DND-41 (cell line): ENCODE measurements around the gene CALML3.
"Not testable (repeated sequence)": the region's sequence is repeated elsewhere in the genome, so short reads cannot be mapped to it uniquely, and the experiment has no call there.

Experiments
- ATAC-seq: fragments of 200-7000 bp; cut with Tn5 transposase; 3 replicates; pipeline ENCODE4 v1.9.1; 2021; ENCODE audit warnings: low read depth; ENCODE audit not compliant: insufficient read depth
- DNase-seq: peaks from one replicate; pipeline ENCODE4 v3.0.0-alpha.2; 2020
- H2AFZ ChIP-seq: 2 replicates; pipeline ENCODE4 v1.6.0; 2012; ENCODE audit warnings: low read depth, low read length
- H3K27ac ChIP-seq: 2 replicates; pipeline ENCODE4 v1.5.1; 2012; ENCODE audit warnings: low read length, inconsistent platforms
- H3K27me3 ChIP-seq: fragments of 200-600 bp; sonication (generic); 2 replicates; pipeline ENCODE4 v1.6.0; 2012; ENCODE audit warnings: low read length, mild to moderate bottlenecking, inconsistent platforms; ENCODE audit not compliant: insufficient read depth, poor library complexity
- H3K36me3 ChIP-seq: 2 replicates; pipeline ENCODE4 v1.5.1; 2012; ENCODE audit warnings: low read length, inconsistent platforms; ENCODE audit not compliant: insufficient read depth
- H3K4me1 ChIP-seq: 2 replicates; pipeline ENCODE4 v1.5.1; 2012; ENCODE audit warnings: mild to moderate bottlenecking, low read length; ENCODE audit not compliant: insufficient read depth
- H3K4me2 ChIP-seq: 2 replicates; pipeline ENCODE4 v1.6.0; 2012; ENCODE audit warnings: mild to moderate bottlenecking, moderate library complexity, low read length, inconsistent platforms; ENCODE audit not compliant: insufficient read depth
- H3K4me3 ChIP-seq, 2 experiments: fragments of 200-600 bp in 1 of 2; shearing (Covaris generic) in 1 of 2; 2 replicates each; pipeline ENCODE4 v1.5.1; 2012 to 2016; ENCODE audit warnings: inconsistent platforms in 2 of 2, low read length in 2 of 2, mild to moderate bottlenecking in 2 of 2, low read depth in 1 of 2, moderate library complexity in 1 of 2
- H3K79me2 ChIP-seq: 2 replicates; pipeline ENCODE4 v1.6.0; 2012; ENCODE audit warnings: low read length, inconsistent platforms; ENCODE audit not compliant: insufficient read depth
- H3K9ac ChIP-seq: 2 replicates; pipeline ENCODE4 v1.6.0; 2012; ENCODE audit warnings: low read depth, mild to moderate bottlenecking, inconsistent platforms, low read length, moderate library complexity
- H3K9me3 ChIP-seq: 2 replicates; pipeline ENCODE4 v1.5.1; 2012; ENCODE audit warnings: low read length, moderate library complexity, mild to moderate bottlenecking, inconsistent platforms; ENCODE audit not compliant: insufficient read depth, severe bottlenecking
- H4K20me1 ChIP-seq: 2 replicates; pipeline ENCODE4 v1.6.0; 2012; ENCODE audit warnings: low read length; ENCODE audit not compliant: insufficient read depth
- EZH2 ChIP-seq: IDR thresholded peaks from 3 replicates; pipeline ENCODE4 v1.6.1; 2012; ENCODE audit warnings: borderline replicate concordance, low read depth, mild to moderate bottlenecking, moderate library complexity, low read length, inconsistent platforms; ENCODE audit not compliant: severe bottlenecking
- TF ChIP-seq, protein P1 (sequence below): IDR thresholded peaks from 2 replicates; pipeline ENCODE4 v1.5.1; 2012; ENCODE audit warnings: borderline replicate concordance, low read length, moderate library complexity, mild to moderate bottlenecking; ENCODE audit not compliant: poor library complexity, severe bottlenecking; ENCODE audit errors: extremely low read depth

CALML3 gene

DNA sequence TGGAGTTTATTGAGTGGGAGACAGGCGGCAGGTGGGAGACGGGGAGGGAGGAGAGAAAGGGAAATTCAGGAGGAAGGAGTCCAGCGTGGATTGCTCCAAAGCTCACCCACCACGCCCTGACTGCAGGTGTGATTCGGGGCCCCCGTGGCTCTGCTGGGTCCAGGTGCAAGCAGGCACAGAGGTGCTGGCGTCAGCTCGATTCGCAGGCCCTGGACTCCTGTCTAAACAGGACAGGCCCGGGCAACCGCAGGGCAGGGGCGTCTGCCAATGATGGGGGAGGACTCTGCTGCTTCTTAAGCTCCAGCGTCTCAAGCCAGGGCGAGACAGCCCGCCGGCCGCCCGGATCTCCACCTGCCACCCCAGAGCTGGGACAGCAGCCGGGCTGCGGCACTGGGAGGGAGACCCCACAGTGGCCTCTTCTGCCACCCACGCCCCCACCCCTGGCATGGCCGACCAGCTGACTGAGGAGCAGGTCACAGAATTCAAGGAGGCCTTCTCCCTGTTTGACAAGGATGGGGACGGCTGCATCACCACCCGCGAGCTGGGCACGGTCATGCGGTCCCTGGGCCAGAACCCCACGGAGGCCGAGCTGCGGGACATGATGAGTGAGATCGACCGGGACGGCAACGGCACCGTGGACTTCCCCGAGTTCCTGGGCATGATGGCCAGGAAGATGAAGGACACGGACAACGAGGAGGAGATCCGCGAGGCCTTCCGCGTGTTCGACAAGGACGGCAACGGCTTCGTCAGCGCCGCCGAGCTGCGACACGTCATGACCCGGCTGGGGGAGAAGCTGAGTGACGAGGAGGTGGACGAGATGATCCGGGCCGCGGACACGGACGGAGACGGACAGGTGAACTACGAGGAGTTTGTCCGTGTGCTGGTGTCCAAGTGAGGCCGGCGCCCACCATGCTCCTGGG is at the start of gene CALML3:
TSS of gene CALML3 (plus strand) at position 321 of the 920 bp plus-strand sequence. CDS start at position 446, 125 bp downstream.
- Histone ChIP-seq H3K9ac (no peak within 1 kb of the TSS), H2AFZ (no peak within 1 kb of the TSS)
- no peak for DNase-seq

DNA sequence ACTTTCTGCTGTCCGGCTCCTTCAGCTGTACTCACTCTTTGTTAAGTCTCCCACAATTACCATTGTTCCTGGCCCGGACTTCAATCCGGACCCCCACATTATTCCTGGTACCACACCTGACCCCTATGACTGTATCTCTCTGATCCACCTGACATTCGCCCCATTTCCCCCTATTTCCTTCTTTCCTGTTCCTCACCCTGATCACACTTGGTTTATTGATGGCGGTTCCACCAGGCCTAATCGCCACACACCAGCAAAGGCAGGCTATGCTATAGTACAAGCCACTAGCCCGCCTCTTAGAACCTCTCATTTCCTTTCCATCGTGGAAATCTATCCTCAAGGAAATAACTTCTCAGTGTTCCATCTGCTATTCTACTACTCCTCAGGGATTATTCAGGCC is 49.7 kb upstream of the CALML3 start:
- not testable (repeated sequence) for H3K36me3 ChIP-seq, ATAC-seq, H3K4me2 ChIP-seq, H3K4me3 ChIP-seq, H3K4me1 ChIP-seq, DNase-seq, H2AFZ ChIP-seq, H4K20me1 ChIP-seq, H3K27ac ChIP-seq, H3K9ac ChIP-seq, H3K9me3 ChIP-seq, H3K79me2 ChIP-seq, H3K27me3 ChIP-seq

More for the DNA sequence above, at the start of gene CALML3:
- Histone ChIP-seq H3K4me2 (no peak within 1 kb of the TSS), H3K27me3 (peaks cover 5% of the 10 kb centered on the region), H3K27ac (no peak within 1 kb of the TSS), H3K4me3 (no peak within 1 kb of the TSS), H3K36me3 (no peaks in the 10 kb centered on the region), H3K9me3 (no peaks in the 10 kb centered on the region), H4K20me1 (no peaks in the 10 kb centered on the region), H3K79me2 (no peaks in the 10 kb centered on the region), H3K4me1 (no peaks in the 10 kb centered on the region)
- ATAC-seq: no peak
- TF ChIP-seq EZH2: no peak
- TF ChIP-seq, protein P1, sequence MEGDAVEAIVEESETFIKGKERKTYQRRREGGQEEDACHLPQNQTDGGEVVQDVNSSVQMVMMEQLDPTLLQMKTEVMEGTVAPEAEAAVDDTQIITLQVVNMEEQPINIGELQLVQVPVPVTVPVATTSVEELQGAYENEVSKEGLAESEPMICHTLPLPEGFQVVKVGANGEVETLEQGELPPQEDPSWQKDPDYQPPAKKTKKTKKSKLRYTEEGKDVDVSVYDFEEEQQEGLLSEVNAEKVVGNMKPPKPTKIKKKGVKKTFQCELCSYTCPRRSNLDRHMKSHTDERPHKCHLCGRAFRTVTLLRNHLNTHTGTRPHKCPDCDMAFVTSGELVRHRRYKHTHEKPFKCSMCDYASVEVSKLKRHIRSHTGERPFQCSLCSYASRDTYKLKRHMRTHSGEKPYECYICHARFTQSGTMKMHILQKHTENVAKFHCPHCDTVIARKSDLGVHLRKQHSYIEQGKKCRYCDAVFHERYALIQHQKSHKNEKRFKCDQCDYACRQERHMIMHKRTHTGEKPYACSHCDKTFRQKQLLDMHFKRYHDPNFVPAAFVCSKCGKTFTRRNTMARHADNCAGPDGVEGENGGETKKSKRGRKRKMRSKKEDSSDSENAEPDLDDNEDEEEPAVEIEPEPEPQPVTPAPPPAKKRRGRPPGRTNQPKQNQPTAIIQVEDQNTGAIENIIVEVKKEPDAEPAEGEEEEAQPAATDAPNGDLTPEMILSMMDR: no peak

DNA sequence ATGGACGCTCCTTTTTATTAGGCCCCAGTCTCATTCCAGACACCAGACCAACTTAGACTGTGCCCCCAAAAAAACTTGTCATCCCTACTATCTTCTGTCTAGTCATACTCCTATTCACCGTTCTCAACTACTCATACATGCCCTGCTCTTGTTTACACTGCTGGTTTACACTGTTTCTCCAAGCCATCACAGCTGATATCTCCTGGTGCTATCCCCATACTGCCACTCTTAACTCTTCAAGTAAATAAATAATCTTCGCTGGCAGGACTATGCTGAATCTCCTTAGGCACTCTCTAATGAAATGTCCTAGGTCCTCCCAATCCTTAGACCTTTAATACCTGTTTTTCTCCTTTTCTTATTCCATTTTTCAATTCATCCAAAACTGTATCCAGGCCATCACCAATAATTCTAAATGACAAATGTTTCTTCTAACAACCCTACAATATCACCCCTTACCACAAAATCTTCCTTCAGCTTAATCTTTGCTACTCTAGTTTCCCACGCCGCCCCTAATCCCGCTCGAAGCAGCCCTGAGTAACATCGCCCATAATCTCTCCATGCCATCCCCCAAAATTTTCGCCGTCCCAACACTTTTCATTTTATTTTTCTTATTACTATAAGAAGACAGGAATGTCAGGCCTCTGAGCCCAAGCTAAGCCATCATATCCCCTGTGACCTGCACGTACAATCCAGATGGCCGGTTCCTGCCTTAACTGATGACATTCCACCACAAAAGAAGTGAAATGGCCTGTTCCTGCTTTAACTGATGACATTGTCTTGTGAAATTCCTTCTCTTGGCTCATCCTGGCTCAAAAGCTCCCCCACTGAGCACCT is 48.6 kb upstream of the CALML3 start:
- H3K79me2 ChIP-seq, H3K27ac ChIP-seq, H3K9ac ChIP-seq, H3K9me3 ChIP-seq, H3K36me3 ChIP-seq, ATAC-seq, H3K4me3 ChIP-seq, H2AFZ ChIP-seq, H4K20me1 ChIP-seq, DNase-seq, H3K27me3 ChIP-seq, H3K4me2 ChIP-seq, H3K4me1 ChIP-seq: not testable (repeated sequence)

DNA sequence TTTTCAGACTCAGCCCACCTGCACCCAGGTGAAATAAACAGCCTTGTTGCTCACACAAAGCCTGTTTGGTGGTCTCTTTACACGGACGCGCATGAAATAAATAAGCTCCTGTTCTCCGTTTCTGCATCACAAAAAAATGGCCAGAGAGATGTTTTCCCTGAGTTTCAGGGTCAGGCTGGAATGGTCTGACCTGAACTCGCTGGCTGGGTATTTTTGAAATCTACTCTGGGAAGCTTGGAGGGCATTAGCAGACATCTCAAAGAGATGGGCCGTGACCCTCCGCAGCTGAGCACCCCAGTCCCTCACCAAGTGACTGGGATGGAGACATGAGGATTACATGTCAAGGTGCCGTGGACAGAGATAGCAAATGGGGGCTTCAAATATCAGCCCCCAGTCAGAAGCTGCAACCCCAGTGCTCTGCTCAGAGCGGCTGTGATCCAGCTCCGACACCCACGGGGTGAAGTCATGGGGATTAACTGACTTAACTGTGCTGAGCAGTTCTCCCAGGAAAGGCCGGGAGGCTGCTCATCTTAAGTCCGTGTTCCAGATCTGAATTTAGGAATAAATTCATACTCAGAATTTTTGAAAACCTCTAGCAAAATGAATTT is 47.7 kb upstream of the CALML3 start:
- Histone ChIP-seq H2AFZ (no peak overlapping the region), H3K9ac (no peak overlapping the region), H3K27me3 (no peaks in the 10 kb centered on the region), H3K36me3 (no peaks in the 10 kb centered on the region), H3K9me3 (no peaks in the 10 kb centered on the region), H3K27ac (no peak overlapping the region), H3K4me3 (no peak overlapping the region), H3K4me1 (no peaks in the 10 kb centered on the region), H3K79me2 (no peaks in the 10 kb centered on the region), H4K20me1 (no peaks in the 10 kb centered on the region; the same call in 1 of the 2 replicates), H3K4me2 (no peak overlapping the region)
- TF ChIP-seq EZH2: no peak
- TF ChIP-seq, protein P1: no peak
- ATAC-seq: no peak
- no peak for DNase-seq
